Panc1 (cell line): Measurements from ENCODE around the gene TMEM120B. TPM values are rescaled to one million over a fixed set of nuclear protein-coding genes. Genes with fewer than 3 reads are reported as not detected.

ENCODE experiments used
- ATAC-seq: fragments of 200-7000 bp; cut with Tn5 transposase; 2 replicates; pipeline ENCODE4 v1.9.1; 2020; ENCODE audit warnings: mild to moderate bottlenecking, moderate library complexity
- BruUV-seq: library from RNA; stranded (reverse); fragments of 400-500 nt; replicated peaks from 2 replicates; lab custom pipeline; 2021; lab: Mats Ljungman, UMichigan
- CTCF ChIA-PET: fragments of 300-600 bp; sonication (Branson Sonifier 250); formaldehyde crosslinking; loops from one replicate; lab custom pipeline; 2022; ENCODE audit warnings: antibody characterized with exemption; lab: Charles Lee
- POLR2A ChIA-PET: fragments of 300-600 bp; sonication (Branson Sonifier 250); formaldehyde crosslinking; loops from one replicate; lab custom pipeline; 2022; ENCODE audit warnings: antibody characterized with exemption; lab: Charles Lee
- DNase-seq: peaks from one replicate; pipeline ENCODE4 v3.0.0-alpha.2; 2010; ENCODE audit warnings: low read depth, low spot score
- H3K27ac ChIP-seq: 2 replicates; pipeline ENCODE4 v1.5.1; 2011; ENCODE audit warnings: mild to moderate bottlenecking, low read length, inconsistent platforms
- H3K27me3 ChIP-seq: fragments of 200-500 bp; sonication (Bioruptor generic); 2 replicates; pipeline ENCODE4 v1.6.0; 2014; ENCODE audit warnings: low read length, inconsistent platforms; ENCODE audit not compliant: control insufficient read depth, insufficient read depth
- H3K36me3 ChIP-seq: fragments of 200-500 bp; sonication (Bioruptor generic); 2 replicates; pipeline ENCODE4 v1.5.1; 2014; ENCODE audit warnings: inconsistent platforms, mild to moderate bottlenecking, low read length, moderate library complexity; ENCODE audit not compliant: control insufficient read depth, insufficient read depth
- H3K4me1 ChIP-seq: 2 replicates; pipeline ENCODE4 v1.5.1; 2011; ENCODE audit warnings: inconsistent platforms, mild to moderate bottlenecking, low read length, moderate library complexity; ENCODE audit not compliant: control insufficient read depth, insufficient read depth
- H3K4me3 ChIP-seq, 2 experiments: 2 replicates each; pipeline ENCODE4 v1.5.1; 2011 to 2012; ENCODE audit warnings: low read depth in 2 of 2, low read length in 2 of 2, mild to moderate bottlenecking in 2 of 2, inconsistent platforms in 1 of 2, moderate library complexity in 1 of 2
- H3K9me3 ChIP-seq: fragments of 200-500 bp; sonication (Bioruptor generic); 2 replicates; pipeline ENCODE4 v1.5.1; 2014; ENCODE audit warnings: low read depth, mild to moderate bottlenecking, inconsistent platforms, low read length, moderate library complexity; ENCODE audit not compliant: control insufficient read depth, insufficient read depth
- POLR2AphosphoS5 ChIP-seq: IDR thresholded peaks from 2 replicates; pipeline ENCODE4 v1.6.1; 2012; ENCODE audit warnings: mild to moderate bottlenecking, low read depth, low read length, moderate library complexity
- SIN3A ChIP-seq: IDR thresholded peaks from 2 replicates; pipeline ENCODE4 v1.6.1; 2012; ENCODE audit warnings: low read depth, mild to moderate bottlenecking, low read length, moderate library complexity, borderline replicate concordance; ENCODE audit not compliant: insufficient read depth
- TCF7L2 ChIP-seq: IDR thresholded peaks from 2 replicates; pipeline ENCODE4 v1.6.1; 2011; ENCODE audit warnings: mild to moderate bottlenecking, low read depth, low read length, inconsistent platforms
- in situ Hi-C: cut with HindIII; loops from 2 replicates; pipeline ENCODE4 v1.10.0; 2016; ENCODE audit warnings: low sequenced_read_pairs, low pct_unique_long_range_greater_than_20kb
- intact Hi-C: fragments of 100-400 bp; cut with micrococcal nuclease; formaldehyde crosslinking; loops from one replicate; pipeline ENCODE4 v1.10.0; 2022; ENCODE audit not compliant: unreplicated experiment
- total RNA-seq: library from RNA; stranded (reverse); gene quantifications from one replicate; pipeline ENCODE4 v1.2.1, GENCODE V29; 2021; ENCODE audit not compliant: unreplicated experiment
- TF ChIP-seq, protein P1 (sequence below): fragments of 450-650 bp; IDR thresholded peaks from 2 replicates; pipeline ENCODE4 v1.5.1; 2017; ENCODE audit warnings: mild to moderate bottlenecking
- TF ChIP-seq, protein P2 (sequence below), 2 experiments: IDR thresholded peaks; 2 replicates each; pipeline ENCODE4 v1.6.1; 2011 to 2012; ENCODE audit warnings: low read depth in 2 of 2, control low read depth in 1 of 2, low read length in 1 of 2, mild to moderate bottlenecking in 1 of 2, moderate library complexity in 1 of 2; ENCODE audit not compliant: insufficient read depth in 1 of 2

The TMEM120B gene
- total RNA-seq, 1 experiment from 2014 or later: 22.3 TPM

DNA sequence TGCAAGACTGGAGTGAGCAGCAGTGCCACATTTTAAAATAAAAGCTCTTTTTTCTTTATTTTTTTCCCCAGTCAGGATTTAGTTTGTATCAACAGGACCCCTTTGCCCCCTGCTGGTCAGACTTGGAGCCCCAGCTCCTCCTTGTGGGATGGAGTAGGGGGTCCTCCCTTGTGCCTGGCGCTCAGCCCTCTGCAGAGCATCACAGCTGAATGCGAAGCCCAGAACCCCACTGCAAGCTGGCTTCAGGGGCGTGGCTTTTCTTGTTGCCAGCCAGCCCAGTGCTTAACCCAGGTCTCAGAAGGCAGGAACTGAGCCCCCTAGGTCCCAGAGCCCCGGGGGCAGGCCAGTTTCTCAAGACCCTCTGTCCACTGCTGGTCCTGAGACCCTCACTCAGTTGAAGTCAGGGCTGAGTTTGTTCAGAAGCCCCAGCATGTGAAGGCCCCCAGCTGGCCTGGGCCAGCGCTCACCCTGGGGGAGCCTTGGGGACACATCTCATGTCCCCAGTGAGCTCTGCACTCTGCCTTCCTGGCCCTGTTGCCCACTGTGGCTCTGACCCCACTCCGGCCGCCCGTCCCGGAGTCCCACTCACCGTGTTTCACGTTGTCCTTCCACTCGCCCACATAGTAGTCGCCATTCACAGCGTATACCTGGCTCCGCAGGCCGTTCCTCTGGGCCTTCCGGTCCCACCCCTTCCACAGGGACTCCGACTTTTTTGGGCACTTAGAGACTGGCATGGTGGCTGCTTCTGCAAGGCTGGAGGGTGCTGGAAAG lies 43.6 kb upstream of the TMEM120B start:
- Histone ChIP-seq H3K4me1 (peaks cover 12% of the 10 kb centered on the region), H3K4me3 (no peak overlapping the region), H3K9me3 (no peaks in the 10 kb centered on the region), H3K27ac (no peak overlapping the region), H3K27me3 (no peaks in the 10 kb centered on the region), H3K36me3 (no peaks in the 10 kb centered on the region)
- intact Hi-C loops: no loop called here
- ATAC-seq (no peak), DNase-seq (no peak)
- CTCF ChIA-PET: interaction anchor here (0.6 to 1.9 kb wide), 6 partner anchors 12 to 116 kb away, joined by 3 to 27 read pairs (median 4); partner anchors contain the start of gene ORAI1
- POLR2A ChIA-PET: interaction anchor here (0.6 kb wide), 1 partner anchor 479 kb away, joined by 7 read pairs; no protein-coding TSS in a partner anchor
- in situ Hi-C loops: no loop called here
- no TSS peak for BruUV-seq
- no peak for TF ChIP-seq SIN3A
- no peak for TF ChIP-seq TCF7L2
- no peak for TF ChIP-seq POLR2AphosphoS5

- no peak for TF ChIP-seq TCF7L2
- Histone ChIP-seq H3K9me3 (no peaks in the 10 kb centered on the region), H3K27ac (no peak within 1 kb of the TSS), H3K27me3 (no peaks in the 10 kb centered on the region), H3K4me1 (peaks cover 12% of the 10 kb centered on the region), H3K36me3 (no peaks in the 10 kb centered on the region), H3K4me3 (no peak within 1 kb of the TSS)
- DNase-seq (no peak), ATAC-seq (no peak)
- no TSS peak for BruUV-seq
- POLR2A ChIA-PET: interaction anchor here (0.7 kb wide), 1 partner anchor 134 kb away, joined by 3 read pairs; no protein-coding TSS in a partner anchor
- CTCF ChIA-PET: interaction anchor here (0.6 to 1.9 kb wide), 5 partner anchors 13 to 117 kb away, joined by 3 to 27 read pairs (median 3); partner anchors contain the start of gene ORAI1
- in situ Hi-C loops (no loop called here), intact Hi-C loops (no loop called here)
Observed at GRCh38 chr12:121669521-121669900, 43.0 kb upstream of the TMEM120B start, which contains the start of gene MORN3. MORN3 (minus strand) TSS chr12:121669654; CDS start chr12:121669483, 171 bp downstream.

- Histone ChIP-seq H3K4me3 (peak overlapping the region; percentile 63 to 81), H3K9me3 (no peaks in the 10 kb centered on the region), H3K27ac (peak overlapping the region; percentile 67), H3K27me3 (no peaks in the 10 kb centered on the region), H3K36me3 (no peaks in the 10 kb centered on the region), H3K4me1 (peaks cover 12% of the 10 kb centered on the region)
- ATAC-seq (peak; percentile 67), DNase-seq (no peak)
- ChIA-PET CTCF (no interaction called here), POLR2A (no interaction called here)
- no TSS peak for BruUV-seq
- TF ChIP-seq POLR2AphosphoS5 (no peak), SIN3A (no peak), TCF7L2 (no peak)
- TF ChIP-seq, protein P1, sequence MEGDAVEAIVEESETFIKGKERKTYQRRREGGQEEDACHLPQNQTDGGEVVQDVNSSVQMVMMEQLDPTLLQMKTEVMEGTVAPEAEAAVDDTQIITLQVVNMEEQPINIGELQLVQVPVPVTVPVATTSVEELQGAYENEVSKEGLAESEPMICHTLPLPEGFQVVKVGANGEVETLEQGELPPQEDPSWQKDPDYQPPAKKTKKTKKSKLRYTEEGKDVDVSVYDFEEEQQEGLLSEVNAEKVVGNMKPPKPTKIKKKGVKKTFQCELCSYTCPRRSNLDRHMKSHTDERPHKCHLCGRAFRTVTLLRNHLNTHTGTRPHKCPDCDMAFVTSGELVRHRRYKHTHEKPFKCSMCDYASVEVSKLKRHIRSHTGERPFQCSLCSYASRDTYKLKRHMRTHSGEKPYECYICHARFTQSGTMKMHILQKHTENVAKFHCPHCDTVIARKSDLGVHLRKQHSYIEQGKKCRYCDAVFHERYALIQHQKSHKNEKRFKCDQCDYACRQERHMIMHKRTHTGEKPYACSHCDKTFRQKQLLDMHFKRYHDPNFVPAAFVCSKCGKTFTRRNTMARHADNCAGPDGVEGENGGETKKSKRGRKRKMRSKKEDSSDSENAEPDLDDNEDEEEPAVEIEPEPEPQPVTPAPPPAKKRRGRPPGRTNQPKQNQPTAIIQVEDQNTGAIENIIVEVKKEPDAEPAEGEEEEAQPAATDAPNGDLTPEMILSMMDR: no peak
- TF ChIP-seq, protein P2, sequence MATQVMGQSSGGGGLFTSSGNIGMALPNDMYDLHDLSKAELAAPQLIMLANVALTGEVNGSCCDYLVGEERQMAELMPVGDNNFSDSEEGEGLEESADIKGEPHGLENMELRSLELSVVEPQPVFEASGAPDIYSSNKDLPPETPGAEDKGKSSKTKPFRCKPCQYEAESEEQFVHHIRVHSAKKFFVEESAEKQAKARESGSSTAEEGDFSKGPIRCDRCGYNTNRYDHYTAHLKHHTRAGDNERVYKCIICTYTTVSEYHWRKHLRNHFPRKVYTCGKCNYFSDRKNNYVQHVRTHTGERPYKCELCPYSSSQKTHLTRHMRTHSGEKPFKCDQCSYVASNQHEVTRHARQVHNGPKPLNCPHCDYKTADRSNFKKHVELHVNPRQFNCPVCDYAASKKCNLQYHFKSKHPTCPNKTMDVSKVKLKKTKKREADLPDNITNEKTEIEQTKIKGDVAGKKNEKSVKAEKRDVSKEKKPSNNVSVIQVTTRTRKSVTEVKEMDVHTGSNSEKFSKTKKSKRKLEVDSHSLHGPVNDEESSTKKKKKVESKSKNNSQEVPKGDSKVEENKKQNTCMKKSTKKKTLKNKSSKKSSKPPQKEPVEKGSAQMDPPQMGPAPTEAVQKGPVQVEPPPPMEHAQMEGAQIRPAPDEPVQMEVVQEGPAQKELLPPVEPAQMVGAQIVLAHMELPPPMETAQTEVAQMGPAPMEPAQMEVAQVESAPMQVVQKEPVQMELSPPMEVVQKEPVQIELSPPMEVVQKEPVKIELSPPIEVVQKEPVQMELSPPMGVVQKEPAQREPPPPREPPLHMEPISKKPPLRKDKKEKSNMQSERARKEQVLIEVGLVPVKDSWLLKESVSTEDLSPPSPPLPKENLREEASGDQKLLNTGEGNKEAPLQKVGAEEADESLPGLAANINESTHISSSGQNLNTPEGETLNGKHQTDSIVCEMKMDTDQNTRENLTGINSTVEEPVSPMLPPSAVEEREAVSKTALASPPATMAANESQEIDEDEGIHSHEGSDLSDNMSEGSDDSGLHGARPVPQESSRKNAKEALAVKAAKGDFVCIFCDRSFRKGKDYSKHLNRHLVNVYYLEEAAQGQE (IDR thresholded peaks at IDR 0.05; ENCODE audit: insufficient read depth in 1 of 2, low read depth in 2 of 2, low read length in 1 of 2): no peak
- in situ Hi-C loops: no loop called here
- intact Hi-C loops: no loop called here
Observed at GRCh38 chr12:121673013-121673511, 39.5 kb upstream of the TMEM120B start.
